ENCODE results near the gene B4GALT5. TPM values are rescaled to one million over a fixed set of nuclear protein-coding genes. Genes with fewer than 3 reads are reported as not detected.

Gene B4GALT5
- polyA plus RNA-seq, 1 donor (not counting 4 experiments of a cell fraction or from before 2014, with no cell fraction given) = 23.5 TPM

GRCh38 chr20:49665796-49666195 lies 47.9 kb downstream of the B4GALT5 start:
- no peak for FAIRE-seq
- no peak overlapping the region for H3K9ac ChIP-seq (ENCODE audit: control insufficient read depth, extremely low read depth, insufficient read depth, low read length)
- peaks cover 81% of the 10 kb centered on the region for H3K79me2 ChIP-seq (ENCODE audit: control insufficient read depth, insufficient read depth, low read length)
- no peaks in the 10 kb centered on the region for H3K9me3 ChIP-seq (ENCODE audit: control insufficient read depth, low read depth, low read length)
- no peak overlapping the region for H3K4me2 ChIP-seq (ENCODE audit: control insufficient read depth, extremely low read depth, insufficient read depth, low read depth, low read length)
- DNase-seq (ENCODE audit: low read depth, low spot score) = no peak
- H2AFZ ChIP-seq (ENCODE audit: control insufficient read depth, low read length) = no peak overlapping the region
- H4K20me1 ChIP-seq (ENCODE audit: control insufficient read depth, extremely low read depth, insufficient read depth, low read length) = peaks cover 12% of the 10 kb centered on the region
- H3K4me1 ChIP-seq (ENCODE audit: control insufficient read depth, extremely low read depth, insufficient read depth, low read length) = no peaks in the 10 kb centered on the region
- dilution Hi-C loops (cut with MboI; ENCODE audit: extremely low pct_ligation_motif_present, low sequenced_read_pairs) = no loop called here
- no peaks in the 10 kb centered on the region for H3K27me3 ChIP-seq (ENCODE audit: control insufficient read depth, extremely low read depth, insufficient read depth, low read length)
- TF ChIP-seq EZH2 (IDR thresholded peaks at IDR 0.05; ENCODE audit: low read length) = no peak
- TF ChIP-seq CTCF (optimal IDR thresholded peaks at IDR 0.05 in 1 of 3, IDR thresholded peaks at IDR 0.05 in 1 of 3, conservative IDR thresholded peaks at IDR 0.05 in 1 of 3; ENCODE audit: extremely low read depth in 1 of 3, insufficient read depth in 2 of 3, low read length in 3 of 3) = no peak
- H3K27ac ChIP-seq (ENCODE audit: control insufficient read depth, insufficient read depth, low read length) = no peak overlapping the region
- no peaks in the 10 kb centered on the region for H3K9me1 ChIP-seq (ENCODE audit: control insufficient read depth, extremely low read depth, insufficient read depth, low read length)
- no peaks in the 10 kb centered on the region for H3K36me3 ChIP-seq (ENCODE audit: control insufficient read depth in 2 of 2, extremely low read depth in 1 of 2, insufficient read depth in 2 of 2, low read length in 2 of 2)
- no peak overlapping the region for H3K4me3 ChIP-seq (ENCODE audit: control insufficient read depth in 2 of 3, extremely low read depth in 1 of 3, insufficient read depth in 2 of 3, low read depth in 1 of 3, low read length in 3 of 3)

- no peaks in the 10 kb centered on the region for H3K27me3 ChIP-seq (ENCODE audit: control insufficient read depth, extremely low read depth, insufficient read depth, low read length)
- no peaks in the 10 kb centered on the region for H3K9me3 ChIP-seq (ENCODE audit: control insufficient read depth, low read depth, low read length)
- peaks cover 81% of the 10 kb centered on the region for H3K79me2 ChIP-seq (ENCODE audit: control insufficient read depth, insufficient read depth, low read length)
- no peak for TF ChIP-seq CTCF (optimal IDR thresholded peaks at IDR 0.05 in 1 of 3, IDR thresholded peaks at IDR 0.05 in 1 of 3, conservative IDR thresholded peaks at IDR 0.05 in 1 of 3; ENCODE audit: extremely low read depth in 1 of 3, insufficient read depth in 2 of 3, low read length in 3 of 3)
- TF ChIP-seq EZH2 (IDR thresholded peaks at IDR 0.05; ENCODE audit: low read length) = no peak
- H3K4me2 ChIP-seq (ENCODE audit: control insufficient read depth, extremely low read depth, insufficient read depth, low read depth, low read length) = no peak overlapping the region
- H3K4me1 ChIP-seq (ENCODE audit: control insufficient read depth, extremely low read depth, insufficient read depth, low read length) = no peaks in the 10 kb centered on the region
- FAIRE-seq (no peak), DNase-seq (ENCODE audit: low read depth, low spot score) (no peak)
- dilution Hi-C loops (cut with MboI; ENCODE audit: extremely low pct_ligation_motif_present, low sequenced_read_pairs) = no loop called here
- no peak overlapping the region for H3K9ac ChIP-seq (ENCODE audit: control insufficient read depth, extremely low read depth, insufficient read depth, low read length)
- no peak overlapping the region for H3K4me3 ChIP-seq (ENCODE audit: control insufficient read depth in 2 of 3, extremely low read depth in 1 of 3, insufficient read depth in 2 of 3, low read depth in 1 of 3, low read length in 3 of 3)
- H4K20me1 ChIP-seq (ENCODE audit: control insufficient read depth, extremely low read depth, insufficient read depth, low read length) = peaks cover 12% of the 10 kb centered on the region
- no peak overlapping the region for H3K27ac ChIP-seq (ENCODE audit: control insufficient read depth, insufficient read depth, low read length)
- no peak overlapping the region for H2AFZ ChIP-seq (ENCODE audit: control insufficient read depth, low read length)
- no peaks in the 10 kb centered on the region for H3K36me3 ChIP-seq (ENCODE audit: control insufficient read depth in 2 of 2, extremely low read depth in 1 of 2, insufficient read depth in 2 of 2, low read length in 2 of 2)
- H3K9me1 ChIP-seq (ENCODE audit: control insufficient read depth, extremely low read depth, insufficient read depth, low read length) = no peaks in the 10 kb centered on the region
Observed at GRCh38 chr20:49664612-49665313, 48.9 kb downstream of the B4GALT5 start.
